ENCODE data around the gene MICAL3.

MICAL3 gene

GRCh38 chr22:17902960-17903359 lies 121.4 kb downstream of the MICAL3 start:
- Histone ChIP-seq H3K27ac (replicated peaks) (no peak overlapping the region), H3K27me3 (ENCODE audit: insufficient read depth, poor library complexity, severe bottlenecking) (no peaks in the 10 kb centered on the region), H3K4me3 (replicated peaks; ENCODE audit: insufficient read depth, low read length) (no peak overlapping the region)
- no peak for DNase-seq (ENCODE audit: low read depth in 1 of 2, low spot score in 1 of 2)
- TF ChIP-seq SPI1 (IDR thresholded peaks at IDR 0.05; ENCODE audit: borderline replicate concordance, low read depth), result no peak
- TF ChIP-seq GABPA (IDR thresholded peaks at IDR 0.05; ENCODE audit: low read depth), result no peak
- TF ChIP-seq CTCF (IDR thresholded peaks at IDR 0.05; ENCODE audit: insufficient read depth, low read length), result no peak
- no peak for TF ChIP-seq POLR2AphosphoS5 (IDR thresholded peaks at IDR 0.05; ENCODE audit: low read depth)

- Histone ChIP-seq H3K4me3 (replicated peaks; ENCODE audit: insufficient read depth, low read length) (no peak overlapping the region), H3K27me3 (ENCODE audit: insufficient read depth, poor library complexity, severe bottlenecking) (no peaks in the 10 kb centered on the region), H3K27ac (replicated peaks) (no peak overlapping the region)
- no peak for TF ChIP-seq REST (IDR thresholded peaks at IDR 0.05; ENCODE audit: insufficient replicate concordance, low read depth)
- TF ChIP-seq CTCF (IDR thresholded peaks at IDR 0.05; ENCODE audit: insufficient read depth, low read length), result no peak
- TF ChIP-seq GABPA (IDR thresholded peaks at IDR 0.05; ENCODE audit: low read depth), result no peak
- no peak for TF ChIP-seq SPI1 (IDR thresholded peaks at IDR 0.05; ENCODE audit: borderline replicate concordance, low read depth)
- no peak for DNase-seq (ENCODE audit: low read depth in 1 of 2, low spot score in 1 of 2)
Observed at GRCh38 chr22:17898375-17898774, 126.0 kb downstream of the MICAL3 start.

GRCh38 chr22:17897858-17898257 lies 126.5 kb downstream of the MICAL3 start:
- Histone ChIP-seq H3K27me3 (ENCODE audit: insufficient read depth, poor library complexity, severe bottlenecking) (no peaks in the 10 kb centered on the region), H3K27ac (replicated peaks) (no peak overlapping the region), H3K4me3 (replicated peaks; ENCODE audit: insufficient read depth, low read length) (no peak overlapping the region)
- DNase-seq (ENCODE audit: low read depth in 1 of 2, low spot score in 1 of 2), result no peak
- TF ChIP-seq REST (IDR thresholded peaks at IDR 0.05; ENCODE audit: insufficient replicate concordance, low read depth) (no peak), SPI1 (IDR thresholded peaks at IDR 0.05; ENCODE audit: borderline replicate concordance, low read depth) (no peak), CTCF (IDR thresholded peaks at IDR 0.05; ENCODE audit: insufficient read depth, low read length) (no peak), GABPA (IDR thresholded peaks at IDR 0.05; ENCODE audit: low read depth) (no peak), POLR2AphosphoS5 (IDR thresholded peaks at IDR 0.05; ENCODE audit: low read depth) (no peak)

GRCh38 chr22:17897426-17897825 lies 126.9 kb downstream of the MICAL3 start:
- no peak for TF ChIP-seq POLR2AphosphoS5 (IDR thresholded peaks at IDR 0.05; ENCODE audit: low read depth)
- no peak for TF ChIP-seq SPI1 (IDR thresholded peaks at IDR 0.05; ENCODE audit: borderline replicate concordance, low read depth)
- no peak for TF ChIP-seq GABPA (IDR thresholded peaks at IDR 0.05; ENCODE audit: low read depth)
- no peak for TF ChIP-seq REST (IDR thresholded peaks at IDR 0.05; ENCODE audit: insufficient replicate concordance, low read depth)
- no peak for TF ChIP-seq CTCF (IDR thresholded peaks at IDR 0.05; ENCODE audit: insufficient read depth, low read length)

More at GRCh38 chr22:17897426-17897825, 126.9 kb downstream of the MICAL3 start:
- Histone ChIP-seq H3K4me3 (replicated peaks; ENCODE audit: insufficient read depth, low read length) (no peak overlapping the region), H3K27ac (replicated peaks) (no peak overlapping the region), H3K27me3 (ENCODE audit: insufficient read depth, poor library complexity, severe bottlenecking) (no peaks in the 10 kb centered on the region)
- no peak for DNase-seq (ENCODE audit: low read depth in 1 of 2, low spot score in 1 of 2)
